ENCODE results near the gene STXBP2.

Gene STXBP2

GRCh38 chr19:7617172-7617571, 19.7 kb upstream of the STXBP2 start:
- 95% methylated on average over 6 of the region's 12 CpGs for WGBS (ENCODE audit: insufficient coverage)
- POLR2A ChIA-PET = no interaction called here
- Histone ChIP-seq H3K27ac (ENCODE audit: insufficient read depth in 1 of 2, low read depth in 1 of 2, low read length in 2 of 2, poor library complexity in 1 of 2, severe bottlenecking in 2 of 2) (no peak overlapping the region), H3K9me3 (ENCODE audit: control extremely low read depth in 1 of 5, control insufficient read depth in 4 of 5, insufficient read depth in 2 of 5, low read depth in 1 of 5, low read length in 4 of 5) (no peaks in the 10 kb centered on the region), H3K4me3 (ENCODE audit: control insufficient read depth in 1 of 7, extremely low read depth in 1 of 7, insufficient read depth in 4 of 7, low read depth in 2 of 7, low read length in 6 of 7) (no peak overlapping the region), H3K27me3 (replicated peaks in 2 of 5; ENCODE audit: control insufficient read depth in 4 of 5, insufficient read depth in 5 of 5, low read length in 4 of 5) (no peaks in the 10 kb centered on the region), H3K36me3 (ENCODE audit: control insufficient read depth in 4 of 4, insufficient read depth in 4 of 4, low read length in 3 of 4) (peaks cover 0 to 42% (median 23%) of the 10 kb centered on the region in 4 experiments), H3K4me1 (ENCODE audit: control extremely low read depth in 1 of 4, control insufficient read depth in 4 of 4, insufficient read depth in 4 of 4, low read length in 3 of 4) (no peaks in the 10 kb centered on the region)
- DNase-seq = no peak
- CTCF ChIA-PET = no interaction called here

GRCh38 chr19:7617735-7618134, 19.2 kb upstream of the STXBP2 start:
- Histone ChIP-seq H3K36me3 (ENCODE audit: control insufficient read depth in 4 of 4, insufficient read depth in 4 of 4, low read length in 3 of 4) (peaks cover 3 to 48% (median 27%) of the 10 kb centered on the region in 4 experiments), H3K9me3 (ENCODE audit: control extremely low read depth in 1 of 5, control insufficient read depth in 4 of 5, insufficient read depth in 2 of 5, low read depth in 1 of 5, low read length in 4 of 5) (no peaks in the 10 kb centered on the region), H3K27me3 (replicated peaks in 2 of 5; ENCODE audit: control insufficient read depth in 4 of 5, insufficient read depth in 5 of 5, low read length in 4 of 5) (no peaks in the 10 kb centered on the region), H3K4me1 (ENCODE audit: control extremely low read depth in 1 of 4, control insufficient read depth in 4 of 4, insufficient read depth in 4 of 4, low read length in 3 of 4) (no peaks in the 10 kb centered on the region), H3K27ac (ENCODE audit: insufficient read depth in 1 of 2, low read depth in 1 of 2, low read length in 2 of 2, poor library complexity in 1 of 2, severe bottlenecking in 2 of 2) (no peak overlapping the region), H3K4me3 (ENCODE audit: control insufficient read depth in 1 of 7, extremely low read depth in 1 of 7, insufficient read depth in 4 of 7, low read depth in 2 of 7, low read length in 6 of 7) (no peak overlapping the region)
- DNase-seq = no peak
- CTCF ChIA-PET = interaction anchor here (0.6 kb wide), 1 partner anchor 37 kb away, joined by 3 read pairs; no protein-coding TSS in a partner anchor
- POLR2A ChIA-PET = no interaction called here
- 94% methylated on average over 25 of the region's 28 CpGs for WGBS (ENCODE audit: insufficient coverage)

- H3K27me3 ChIP-seq (replicated peaks in 2 of 5; ENCODE audit: control insufficient read depth in 4 of 5, insufficient read depth in 5 of 5, low read length in 4 of 5) = no peaks in the 10 kb centered on the region
- 94% methylated on average over 4 of the region's 4 CpGs for WGBS (ENCODE audit: insufficient coverage)
- H3K9me3 ChIP-seq (ENCODE audit: control extremely low read depth in 1 of 5, control insufficient read depth in 4 of 5, insufficient read depth in 2 of 5, low read depth in 1 of 5, low read length in 4 of 5) = no peaks in the 10 kb centered on the region
- no peak overlapping the region for H3K4me3 ChIP-seq (ENCODE audit: control insufficient read depth in 1 of 7, extremely low read depth in 1 of 7, insufficient read depth in 4 of 7, low read depth in 2 of 7, low read length in 6 of 7)
- ChIA-PET POLR2A (interaction anchor here (0.6 kb wide), 1 partner anchor 14 kb away, joined by 3 read pairs; no protein-coding TSS in a partner anchor), CTCF (interaction anchor here (0.6 kb wide), 1 partner anchor 36 kb away, joined by 3 read pairs; no protein-coding TSS in a partner anchor)
- no peaks in the 10 kb centered on the region for H3K4me1 ChIP-seq (ENCODE audit: control extremely low read depth in 1 of 4, control insufficient read depth in 4 of 4, insufficient read depth in 4 of 4, low read length in 3 of 4)
- H3K36me3 ChIP-seq (ENCODE audit: control insufficient read depth in 4 of 4, insufficient read depth in 4 of 4, low read length in 3 of 4) = peaks cover 7 to 54% (median 33%) of the 10 kb centered on the region in 4 experiments
- no peak overlapping the region for H3K27ac ChIP-seq (ENCODE audit: insufficient read depth in 1 of 2, low read depth in 1 of 2, low read length in 2 of 2, poor library complexity in 1 of 2, severe bottlenecking in 2 of 2)
- no peak for DNase-seq
These were observed 18.6 kb upstream of the STXBP2 start for GRCh38 chr19:7618348-7618747.

GRCh38 chr19:7618771-7619510, 18.0 kb upstream of the STXBP2 start:
- ChIA-PET CTCF (no interaction called here), POLR2A (interaction anchor here (0.6 kb wide), 1 partner anchor 14 kb away, joined by 3 read pairs; no protein-coding TSS in a partner anchor)
- DNase-seq = no peak
- Histone ChIP-seq H3K4me1 (ENCODE audit: control extremely low read depth in 1 of 4, control insufficient read depth in 4 of 4, insufficient read depth in 4 of 4, low read length in 3 of 4) (no peaks in the 10 kb centered on the region), H3K27me3 (replicated peaks in 2 of 5; ENCODE audit: control insufficient read depth in 4 of 5, insufficient read depth in 5 of 5, low read length in 4 of 5) (no peaks in the 10 kb centered on the region), H3K27ac (ENCODE audit: insufficient read depth in 1 of 2, low read depth in 1 of 2, low read length in 2 of 2, poor library complexity in 1 of 2, severe bottlenecking in 2 of 2) (no peak overlapping the region), H3K4me3 (ENCODE audit: control insufficient read depth in 1 of 7, extremely low read depth in 1 of 7, insufficient read depth in 4 of 7, low read depth in 2 of 7, low read length in 6 of 7) (no peak overlapping the region), H3K9me3 (ENCODE audit: control extremely low read depth in 1 of 5, control insufficient read depth in 4 of 5, insufficient read depth in 2 of 5, low read depth in 1 of 5, low read length in 4 of 5) (no peaks in the 10 kb centered on the region), H3K36me3 (ENCODE audit: control insufficient read depth in 4 of 4, insufficient read depth in 4 of 4, low read length in 3 of 4) (peaks cover 7 to 59% (median 37%) of the 10 kb centered on the region in 4 experiments)
- 98% methylated on average over 15 of the region's 21 CpGs for WGBS (ENCODE audit: insufficient coverage)

- POLR2A ChIA-PET = no interaction called here
- H3K4me3 ChIP-seq (ENCODE audit: control insufficient read depth in 1 of 7, extremely low read depth in 1 of 7, insufficient read depth in 4 of 7, low read depth in 2 of 7, low read length in 6 of 7) = no peak overlapping the region
- H3K27me3 ChIP-seq (replicated peaks in 2 of 5; ENCODE audit: control insufficient read depth in 4 of 5, insufficient read depth in 5 of 5, low read length in 4 of 5) = no peaks in the 10 kb centered on the region
- no peaks in the 10 kb centered on the region for H3K4me1 ChIP-seq (ENCODE audit: control extremely low read depth in 1 of 4, control insufficient read depth in 4 of 4, insufficient read depth in 4 of 4, low read length in 3 of 4)
- 98% methylated on average over 46 of the region's 48 CpGs for WGBS (ENCODE audit: insufficient coverage)
- no peaks in the 10 kb centered on the region for H3K9me3 ChIP-seq (ENCODE audit: control extremely low read depth in 1 of 5, control insufficient read depth in 4 of 5, insufficient read depth in 2 of 5, low read depth in 1 of 5, low read length in 4 of 5)
- H3K36me3 ChIP-seq (ENCODE audit: control insufficient read depth in 4 of 4, insufficient read depth in 4 of 4, low read length in 3 of 4) = peaks cover 7 to 68% (median 42%) of the 10 kb centered on the region in 4 experiments
- CTCF ChIA-PET = no interaction called here
- DNase-seq = no peak
- no peak overlapping the region for H3K27ac ChIP-seq (ENCODE audit: insufficient read depth in 1 of 2, low read depth in 1 of 2, low read length in 2 of 2, poor library complexity in 1 of 2, severe bottlenecking in 2 of 2)
These were observed 17.1 kb upstream of the STXBP2 start for GRCh38 chr19:7619671-7620441.

GRCh38 chr19:7620442-7621412, 16.2 kb upstream of the STXBP2 start:
- no peak overlapping the region for H3K27ac ChIP-seq (ENCODE audit: insufficient read depth in 1 of 2, low read depth in 1 of 2, low read length in 2 of 2, poor library complexity in 1 of 2, severe bottlenecking in 2 of 2)
- no peaks in the 10 kb centered on the region for H3K9me3 ChIP-seq (ENCODE audit: control extremely low read depth in 1 of 5, control insufficient read depth in 4 of 5, insufficient read depth in 2 of 5, low read depth in 1 of 5, low read length in 4 of 5)
- POLR2A ChIA-PET = no interaction called here
- WGBS (ENCODE audit: insufficient coverage) = 97% methylated on average over 44 of the region's 57 CpGs
- CTCF ChIA-PET = no interaction called here
- no peak for DNase-seq
- H3K36me3 ChIP-seq (ENCODE audit: control insufficient read depth in 4 of 4, insufficient read depth in 4 of 4, low read length in 3 of 4) = peaks cover 7 to 77% (median 46%) of the 10 kb centered on the region in 4 experiments
- H3K4me3 ChIP-seq (ENCODE audit: control insufficient read depth in 1 of 7, extremely low read depth in 1 of 7, insufficient read depth in 4 of 7, low read depth in 2 of 7, low read length in 6 of 7) = no peak overlapping the region
- no peaks in the 10 kb centered on the region for H3K27me3 ChIP-seq (replicated peaks in 2 of 5; ENCODE audit: control insufficient read depth in 4 of 5, insufficient read depth in 5 of 5, low read length in 4 of 5)
- H3K4me1 ChIP-seq (ENCODE audit: control extremely low read depth in 1 of 4, control insufficient read depth in 4 of 4, insufficient read depth in 4 of 4, low read length in 3 of 4) = no peaks in the 10 kb centered on the region
